ENCODE results near the gene PLXND1.

PLXND1 gene

DNA sequence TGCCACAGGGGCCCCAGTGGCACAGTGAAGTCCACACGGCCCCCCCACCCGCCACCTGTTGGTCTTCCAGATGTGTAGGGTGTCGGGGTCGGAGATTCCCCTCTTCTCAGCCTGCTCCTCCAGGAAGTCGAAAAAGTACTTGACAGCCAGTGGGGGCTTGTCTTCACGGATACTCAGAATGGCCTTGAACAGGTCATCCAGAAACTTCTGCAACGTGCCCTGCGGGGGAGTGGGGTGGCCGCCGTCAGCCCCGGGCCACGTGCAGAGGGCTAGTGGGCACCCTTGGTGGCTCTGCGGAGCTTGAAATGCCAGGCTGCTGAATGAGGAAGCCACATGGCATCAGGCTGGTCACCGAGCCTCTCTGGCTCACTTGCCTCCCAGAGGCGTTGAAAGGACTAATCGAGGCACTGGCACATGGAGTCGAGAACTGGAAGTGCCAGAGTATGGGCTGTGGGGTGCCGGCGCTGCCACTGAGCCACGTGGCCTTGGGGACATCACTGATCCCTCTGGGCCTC lies 46.9 kb downstream of the PLXND1 start:
- Histone ChIP-seq H3K27ac (peak overlapping the region; percentile 89), H3K4me3 (no peak overlapping the region)
- DNase-seq (ENCODE audit: low spot score): no peak
- TF ChIP-seq, protein P1, sequence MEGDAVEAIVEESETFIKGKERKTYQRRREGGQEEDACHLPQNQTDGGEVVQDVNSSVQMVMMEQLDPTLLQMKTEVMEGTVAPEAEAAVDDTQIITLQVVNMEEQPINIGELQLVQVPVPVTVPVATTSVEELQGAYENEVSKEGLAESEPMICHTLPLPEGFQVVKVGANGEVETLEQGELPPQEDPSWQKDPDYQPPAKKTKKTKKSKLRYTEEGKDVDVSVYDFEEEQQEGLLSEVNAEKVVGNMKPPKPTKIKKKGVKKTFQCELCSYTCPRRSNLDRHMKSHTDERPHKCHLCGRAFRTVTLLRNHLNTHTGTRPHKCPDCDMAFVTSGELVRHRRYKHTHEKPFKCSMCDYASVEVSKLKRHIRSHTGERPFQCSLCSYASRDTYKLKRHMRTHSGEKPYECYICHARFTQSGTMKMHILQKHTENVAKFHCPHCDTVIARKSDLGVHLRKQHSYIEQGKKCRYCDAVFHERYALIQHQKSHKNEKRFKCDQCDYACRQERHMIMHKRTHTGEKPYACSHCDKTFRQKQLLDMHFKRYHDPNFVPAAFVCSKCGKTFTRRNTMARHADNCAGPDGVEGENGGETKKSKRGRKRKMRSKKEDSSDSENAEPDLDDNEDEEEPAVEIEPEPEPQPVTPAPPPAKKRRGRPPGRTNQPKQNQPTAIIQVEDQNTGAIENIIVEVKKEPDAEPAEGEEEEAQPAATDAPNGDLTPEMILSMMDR (IDR thresholded peaks at IDR 0.05): no peak

DNA sequence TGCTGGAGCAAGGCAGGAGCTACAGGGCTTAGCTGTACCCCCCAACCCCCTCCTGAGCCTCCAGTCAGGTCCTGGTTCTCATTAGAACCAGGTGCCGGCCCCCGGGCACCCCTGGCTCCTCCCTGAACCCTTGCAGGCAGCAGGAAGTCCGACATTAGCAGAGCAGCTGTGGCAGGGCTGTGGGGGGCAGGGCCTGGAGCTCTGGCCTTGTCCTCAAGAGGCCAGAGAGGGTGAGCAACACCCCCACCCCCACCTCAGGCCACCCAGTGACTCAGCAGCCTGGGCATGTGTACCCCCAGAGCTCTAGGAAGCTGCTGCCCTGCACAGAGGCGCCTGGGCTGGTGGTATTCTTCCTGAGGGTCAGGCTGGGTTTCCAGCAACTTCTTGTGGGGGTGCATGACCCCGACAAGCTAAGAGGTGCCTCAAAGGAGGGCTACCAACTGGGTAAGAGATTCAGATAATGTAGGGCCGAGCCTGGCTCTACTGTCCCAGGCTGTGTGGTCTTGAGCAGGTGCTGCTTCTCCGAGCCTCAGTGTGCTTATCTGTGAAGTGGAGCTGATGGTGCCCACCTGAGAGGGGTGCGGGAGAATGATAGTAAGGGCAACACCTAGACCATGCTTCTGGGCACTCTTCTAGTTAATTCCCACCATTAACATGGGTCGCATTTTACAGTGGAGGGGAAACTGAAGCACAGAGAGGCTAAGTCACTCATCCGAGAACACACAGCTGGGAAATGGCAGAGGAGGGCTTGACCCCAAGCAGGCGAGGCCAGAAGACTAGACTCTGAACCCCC lies 47.5 kb downstream of the PLXND1 start:
- DNase-seq (ENCODE audit: low spot score): no peak
- peak overlapping the region; percentile 89 for H3K27ac ChIP-seq
- TF ChIP-seq, protein P1 (IDR thresholded peaks at IDR 0.05): no peak
- H3K4me3 ChIP-seq: no peak overlapping the region

DNA sequence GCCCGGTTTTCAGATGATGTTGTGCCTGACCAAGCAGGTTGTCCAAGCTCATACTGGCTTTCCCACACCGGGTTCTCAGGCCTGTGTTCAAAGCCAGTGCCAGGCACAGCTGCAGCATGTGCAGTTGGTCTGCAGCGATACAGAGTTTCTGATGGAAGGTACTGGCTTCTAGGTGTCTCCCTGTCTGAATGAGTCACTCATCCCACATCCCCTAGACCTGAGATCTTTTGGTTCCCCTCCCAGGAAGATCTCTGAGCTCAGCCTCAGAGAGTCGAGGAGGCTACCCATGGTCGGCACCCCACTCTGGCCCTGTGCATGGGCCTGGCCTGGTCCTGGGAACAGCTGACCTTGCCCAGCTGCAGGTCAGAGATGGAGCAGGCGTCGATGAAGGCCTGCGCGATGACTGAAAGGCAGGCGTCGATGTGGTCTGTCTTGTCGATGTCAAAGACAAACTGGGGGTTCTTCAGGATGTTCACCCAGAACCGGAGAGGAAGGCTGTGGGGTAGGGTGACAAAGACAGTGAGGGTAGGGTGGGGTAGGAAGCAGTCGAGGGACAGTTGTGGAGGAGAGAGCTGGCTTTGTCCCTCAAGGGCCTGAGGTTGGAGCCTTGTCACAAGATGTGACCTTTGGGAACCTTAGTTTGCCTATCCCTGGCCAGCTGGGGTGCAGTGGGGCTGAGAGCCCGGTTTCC lies 48.2 kb downstream of the PLXND1 start:
- no peak for DNase-seq (ENCODE audit: low spot score)
- TF ChIP-seq, protein P1 (IDR thresholded peaks at IDR 0.05): no peak
- H3K4me3 ChIP-seq: no peak overlapping the region
- peak overlapping the region; percentile 89 for H3K27ac ChIP-seq

DNA sequence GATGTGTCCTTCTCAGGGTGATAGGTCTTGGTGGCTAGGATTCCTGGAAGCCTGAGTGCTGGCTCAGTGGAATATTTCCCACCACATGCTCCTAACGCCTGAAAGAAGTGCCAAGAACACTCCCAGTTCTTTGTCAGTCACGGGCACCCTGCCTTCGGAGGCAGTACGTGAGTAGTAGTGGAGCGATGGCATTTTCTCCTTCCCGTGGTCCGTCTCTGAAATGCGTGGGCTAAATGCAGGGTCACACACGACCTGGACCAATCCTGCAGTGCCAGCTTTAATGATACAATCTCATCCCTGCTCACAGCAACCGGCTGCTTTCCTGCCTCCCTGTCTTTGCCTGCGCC lies 49.0 kb downstream of the PLXND1 start:
- Histone ChIP-seq H3K27ac (peak overlapping the region; percentile 89), H3K4me3 (no peak overlapping the region)
- TF ChIP-seq, protein P1 (IDR thresholded peaks at IDR 0.05): no peak
- no peak for DNase-seq (ENCODE audit: low spot score)

DNA sequence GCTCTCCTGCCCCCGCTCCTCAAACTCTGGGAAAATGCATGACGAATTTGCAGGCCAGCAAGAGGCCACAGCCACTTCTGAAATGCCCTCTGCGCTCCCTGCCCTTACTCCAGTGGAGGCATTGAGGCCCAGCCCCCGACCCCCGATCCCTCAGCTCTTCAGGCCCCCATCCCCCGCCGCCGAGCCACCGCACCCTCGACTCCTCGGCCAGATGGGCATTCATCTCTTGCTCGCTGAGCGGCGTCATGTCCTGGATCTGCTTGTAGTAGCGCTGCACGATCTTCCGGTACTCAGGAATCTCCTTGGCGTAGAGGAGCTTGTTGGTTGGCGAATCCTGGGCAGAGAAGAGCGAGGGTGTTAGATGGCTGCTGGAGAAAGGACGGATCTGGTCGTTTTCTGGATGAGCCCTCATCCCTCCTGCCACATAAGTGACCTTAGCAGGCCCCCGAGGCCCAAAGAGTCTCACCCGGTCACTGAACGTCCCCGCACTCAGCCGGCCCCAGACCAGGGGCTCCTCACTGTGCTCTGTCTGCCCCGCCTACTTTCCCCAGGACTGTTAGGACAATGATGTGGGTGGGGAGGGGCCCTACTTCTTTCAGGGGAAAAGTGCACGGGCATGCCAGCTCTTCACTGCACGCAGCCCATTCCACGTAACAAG lies 49.5 kb downstream of the PLXND1 start:
- H3K4me3 ChIP-seq: no peak overlapping the region
- H3K27ac ChIP-seq: peak overlapping the region; percentile 89
- TF ChIP-seq, protein P1 (IDR thresholded peaks at IDR 0.05): no peak
- no peak for DNase-seq (ENCODE audit: low spot score)

DNA sequence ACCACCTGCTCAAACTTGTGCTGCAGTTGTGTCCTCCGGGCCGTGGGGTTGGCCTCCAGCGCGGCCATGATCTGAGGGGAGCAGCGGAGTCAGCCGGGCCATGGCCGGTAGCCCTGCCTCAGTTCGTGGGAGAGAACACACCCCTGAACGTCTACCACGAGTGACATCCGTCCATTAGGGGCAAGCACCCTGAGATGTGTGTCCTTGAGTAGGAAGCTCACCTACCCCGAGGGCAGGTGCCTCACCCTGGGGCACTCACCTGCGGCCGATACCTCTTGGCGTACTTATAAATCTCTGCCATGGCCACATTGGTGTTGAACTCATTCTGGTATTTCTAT lies 50.1 kb downstream of the PLXND1 start:
- Histone ChIP-seq H3K4me3 (no peak overlapping the region), H3K27ac (peak overlapping the region in 1 of 2 donors; percentile 89)
- no peak for DNase-seq (ENCODE audit: low spot score)
- TF ChIP-seq, protein P1 (IDR thresholded peaks at IDR 0.05): no peak
